ENCODE measurements around the gene IL17REL. TPM values are rescaled to one million over a fixed set of nuclear protein-coding genes. Genes with fewer than 3 reads are reported as not detected.

Gene IL17REL
- total and polyA plus RNA-seq, 3 experiments from 2014 or later: 0.20 to 0.29 TPM; not detected in 1

GRCh38 chr22:50015451-50016307, 3.1 kb upstream of the IL17REL start:
- CTCF ChIA-PET: interaction anchor here (1.3 to 1.7 kb wide), 2 partner anchors 15 to 22 kb away, joined by 4 to 5 read pairs; no protein-coding TSS in a partner anchor
- no peaks in the 10 kb centered on the region for H3K9me3 Mint-ChIP-seq
- POLR2A ChIA-PET: no interaction called here
- peaks cover 6% of the 10 kb centered on the region for H3K27me3 ChIP-seq (ENCODE audit: insufficient read depth, low read length, poor library complexity, severe bottlenecking)
- H3K4me1 ChIP-seq (ENCODE audit: insufficient read depth, low read length): peaks cover 51% of the 10 kb centered on the region
- no peak overlapping the region for H3K27ac ChIP-seq (ENCODE audit: low read depth, low read length)
- no peaks in the 10 kb centered on the region for H3K36me3 ChIP-seq (ENCODE audit: insufficient read depth, low read length)
- no peaks in the 10 kb centered on the region for H3K9me3 ChIP-seq (ENCODE audit: low read length)
- H3K27me3 Mint-ChIP-seq: peaks cover 2 to 4% of the 10 kb centered on the region in 2 donors
- H3K4me3 ChIP-seq (ENCODE audit: low read length): no peak overlapping the region
- peak overlapping the region in 4 of 8 donors; percentile 17 to 88 (median 46) for H3K27ac Mint-ChIP-seq
- peaks cover 0 to 1% (median 0%) of the 10 kb centered on the region in 3 donors for H3K36me3 Mint-ChIP-seq
- no peak for DNase-seq
- peaks cover 7 to 21% (median 19%) of the 10 kb centered on the region in 3 donors for H3K4me1 Mint-ChIP-seq
- peak overlapping the region in 2 of 7 donors; percentile 36 to 65 for H3K4me3 Mint-ChIP-seq

DNA sequence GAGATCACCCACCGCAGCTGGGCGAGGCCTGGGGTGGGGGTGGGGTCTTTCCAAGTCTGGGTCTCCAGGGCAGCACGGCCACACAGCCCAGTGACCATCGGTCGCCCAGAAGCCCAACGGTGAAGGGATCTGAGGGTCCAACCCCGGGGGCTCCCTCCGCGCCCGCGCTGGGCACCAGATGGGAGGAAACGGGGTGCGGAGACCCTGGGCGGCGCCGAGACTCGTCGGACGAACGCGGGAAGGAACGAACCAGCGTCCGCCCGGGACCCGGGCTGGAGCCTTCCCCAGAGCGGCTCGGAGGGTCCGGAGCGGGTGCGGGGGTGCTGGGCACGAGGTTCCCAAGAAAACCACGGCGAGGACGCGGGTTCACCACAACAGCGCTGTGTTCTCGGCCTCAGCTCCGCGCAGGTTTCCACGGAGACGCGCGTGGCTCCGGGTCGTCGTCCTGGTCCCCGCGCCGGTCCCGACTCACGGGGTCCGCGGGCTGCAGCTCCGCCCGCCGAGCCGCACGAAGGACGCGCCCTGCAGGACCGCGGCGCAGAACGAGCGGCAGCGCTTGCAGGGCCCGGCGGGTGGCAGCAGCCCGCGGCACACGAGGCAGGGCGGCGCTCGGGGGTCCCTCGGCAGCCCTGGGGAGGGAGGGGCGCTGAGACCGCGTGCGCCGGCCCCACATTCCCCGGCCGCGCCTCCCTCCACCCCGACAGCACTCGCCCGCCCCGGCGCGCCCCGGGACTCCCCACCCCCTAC, 2.3 kb upstream of the IL17REL start:
- DNase-seq: peak in 2 of 5 donors; percentile 22 to 43
- Histone ChIP-seq H3K27ac (ENCODE audit: low read depth, low read length) (no peak overlapping the region), H3K9me3 (ENCODE audit: low read length) (no peaks in the 10 kb centered on the region), H3K36me3 (ENCODE audit: insufficient read depth, low read length) (no peaks in the 10 kb centered on the region), H3K27me3 (ENCODE audit: insufficient read depth, low read length, poor library complexity, severe bottlenecking) (peaks cover 6% of the 10 kb centered on the region), H3K4me3 (ENCODE audit: low read length) (no peak overlapping the region), H3K4me1 (ENCODE audit: insufficient read depth, low read length) (peaks cover 57% of the 10 kb centered on the region)
- H3K27me3 Mint-ChIP-seq: peaks cover 3 to 5% of the 10 kb centered on the region in 2 donors
- no peak overlapping the region for H3K27ac Mint-ChIP-seq
- H3K36me3 Mint-ChIP-seq: peaks cover 0 to 1% (median 0%) of the 10 kb centered on the region in 3 donors
- ChIA-PET POLR2A (no interaction called here), CTCF (interaction anchor here (1.1 kb wide), 1 partner anchor 16 kb away, joined by 3 read pairs; no protein-coding TSS in a partner anchor)
- H3K9me3 Mint-ChIP-seq: no peaks in the 10 kb centered on the region
- H3K4me1 Mint-ChIP-seq: peaks cover 7 to 23% (median 19%) of the 10 kb centered on the region in 3 donors
- H3K4me3 Mint-ChIP-seq: peak overlapping the region in 1 of 7 donors; percentile 32

DNA sequence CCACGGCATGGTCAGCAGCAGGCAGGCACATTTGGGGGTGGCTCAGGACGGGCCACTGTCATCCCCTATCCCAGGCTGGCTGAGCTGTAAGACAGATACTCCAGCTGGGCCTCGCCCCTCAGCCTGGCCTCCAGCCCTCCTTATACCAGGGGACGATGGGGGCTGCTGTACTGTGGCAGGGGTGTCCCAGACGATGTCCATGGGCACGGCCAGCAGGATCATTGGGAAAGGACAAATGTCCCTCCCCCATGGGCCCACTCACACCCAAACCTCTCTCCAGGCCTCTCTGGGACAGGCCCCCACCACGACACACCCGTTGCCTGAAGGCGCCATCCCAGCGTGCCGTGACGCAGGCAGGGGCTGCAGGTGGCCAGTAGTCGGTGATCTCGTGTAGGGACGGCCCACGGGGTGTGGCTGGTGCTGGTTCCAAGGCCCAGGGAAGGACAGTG, 1.5 kb upstream of the IL17REL start:
- ChIA-PET CTCF (interaction anchor here (1.1 kb wide), 1 partner anchor 16 kb away, joined by 3 read pairs; no protein-coding TSS in a partner anchor), POLR2A (no interaction called here)
- Histone ChIP-seq H3K9me3 (ENCODE audit: low read length) (no peaks in the 10 kb centered on the region), H3K4me3 (ENCODE audit: low read length) (no peak overlapping the region), H3K27ac (ENCODE audit: low read depth, low read length) (no peak overlapping the region), H3K4me1 (ENCODE audit: insufficient read depth, low read length) (peaks cover 49% of the 10 kb centered on the region), H3K27me3 (ENCODE audit: insufficient read depth, low read length, poor library complexity, severe bottlenecking) (peaks cover 6% of the 10 kb centered on the region), H3K36me3 (ENCODE audit: insufficient read depth, low read length) (no peaks in the 10 kb centered on the region)
- H3K4me1 Mint-ChIP-seq: peaks cover 7 to 26% (median 19%) of the 10 kb centered on the region in 3 donors
- H3K27me3 Mint-ChIP-seq: peaks cover 3 to 7% of the 10 kb centered on the region in 2 donors
- no peaks in the 10 kb centered on the region for H3K9me3 Mint-ChIP-seq
- peaks cover 0 to 1% (median 0%) of the 10 kb centered on the region in 3 donors for H3K36me3 Mint-ChIP-seq
- H3K4me3 Mint-ChIP-seq: peak overlapping the region in 6 of 7 donors; percentile 13 to 56 (median 46)
- peak overlapping the region in 3 of 8 donors; percentile 26 to 74 (median 40) for H3K27ac Mint-ChIP-seq
- DNase-seq: peak in 1 of 5 donors; percentile 46

DNA sequence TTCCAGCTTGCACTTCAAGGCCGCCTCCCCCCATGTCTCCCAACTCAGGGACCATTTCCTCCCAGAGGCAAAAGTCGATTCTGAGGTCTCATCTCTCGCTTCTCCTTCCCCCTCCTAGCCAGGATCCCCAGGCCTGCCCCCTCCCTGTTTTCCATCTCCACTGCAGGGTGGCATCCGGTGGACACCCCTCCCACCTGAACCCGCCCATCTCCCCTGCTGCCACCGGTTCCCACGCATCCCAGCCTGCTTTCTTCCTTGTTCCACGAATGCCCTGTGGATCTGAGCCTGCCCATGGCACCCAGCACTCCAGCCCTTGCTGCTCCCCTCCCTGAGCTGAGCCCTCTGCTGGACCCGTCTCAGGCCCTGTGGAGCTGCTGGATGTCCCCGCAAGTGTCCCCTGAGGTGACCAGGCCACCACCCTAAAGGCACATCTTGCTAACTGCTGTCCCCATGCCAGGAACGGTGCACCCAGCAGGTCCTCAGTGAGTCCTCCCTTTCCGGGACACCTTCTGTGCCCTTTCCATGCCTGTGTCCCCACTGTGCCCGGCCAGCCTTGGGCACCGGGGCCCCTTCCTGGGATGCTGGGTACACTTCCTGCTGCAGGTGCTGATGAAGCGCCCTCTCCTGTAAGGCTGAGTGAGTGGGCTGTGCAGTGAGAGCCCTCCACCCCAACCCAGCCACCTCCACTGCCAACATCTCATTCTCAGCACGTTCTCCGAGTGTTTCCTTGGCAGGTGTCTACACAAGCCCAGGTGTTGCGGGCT, 936 bp downstream of the IL17REL start:
- Mint-ChIP-seq H3K4me1 (peaks cover 7 to 27% (median 15%) of the 10 kb centered on the region in 3 donors), H3K4me3 (peak overlapping the region in 6 of 7 donors; percentile 20 to 70 (median 51)), H3K9me3 (no peaks in the 10 kb centered on the region), H3K36me3 (no peaks in the 10 kb centered on the region), H3K27me3 (peaks cover 3 to 7% of the 10 kb centered on the region in 2 donors), H3K27ac (peak overlapping the region in 7 of 8 donors; percentile 27 to 94 (median 77))
- Histone ChIP-seq H3K27ac (ENCODE audit: low read depth, low read length) (no peak overlapping the region), H3K4me3 (ENCODE audit: low read length) (no peak overlapping the region), H3K36me3 (ENCODE audit: insufficient read depth, low read length) (no peaks in the 10 kb centered on the region), H3K4me1 (ENCODE audit: insufficient read depth, low read length) (peaks cover 27% of the 10 kb centered on the region), H3K9me3 (ENCODE audit: low read length) (no peaks in the 10 kb centered on the region), H3K27me3 (ENCODE audit: insufficient read depth, low read length, poor library complexity, severe bottlenecking) (peaks cover 6% of the 10 kb centered on the region)
- CTCF ChIA-PET: no interaction called here
- POLR2A ChIA-PET: no interaction called here
- DNase-seq: no peak

- Histone ChIP-seq H3K27ac (ENCODE audit: low read depth, low read length) (no peak overlapping the region), H3K36me3 (ENCODE audit: insufficient read depth, low read length) (no peaks in the 10 kb centered on the region), H3K9me3 (ENCODE audit: low read length) (no peaks in the 10 kb centered on the region), H3K4me1 (ENCODE audit: insufficient read depth, low read length) (peaks cover 21% of the 10 kb centered on the region), H3K27me3 (ENCODE audit: insufficient read depth, low read length, poor library complexity, severe bottlenecking) (peaks cover 6% of the 10 kb centered on the region), H3K4me3 (ENCODE audit: low read length) (no peak overlapping the region)
- CTCF ChIA-PET: no interaction called here
- POLR2A ChIA-PET: no interaction called here
- Mint-ChIP-seq H3K4me1 (peaks cover 7 to 27% (median 13%) of the 10 kb centered on the region in 3 donors), H3K36me3 (no peaks in the 10 kb centered on the region), H3K9me3 (no peaks in the 10 kb centered on the region), H3K27ac (peak overlapping the region in 6 of 8 donors; percentile 27 to 94 (median 76)), H3K4me3 (peak overlapping the region in 5 of 7 donors; percentile 15 to 70 (median 55)), H3K27me3 (peaks cover 3 to 7% of the 10 kb centered on the region in 2 donors)
- peak; percentile 53 to 78 (median 66) for DNase-seq
Observed at GRCh38 chr22:50010676-50011446, 1.7 kb downstream of the IL17REL start.

GRCh38 chr22:50009765-50010675, 2.5 kb downstream of the IL17REL start:
- no peak for DNase-seq
- POLR2A ChIA-PET: no interaction called here
- CTCF ChIA-PET: no interaction called here

More at GRCh38 chr22:50009765-50010675, 2.5 kb downstream of the IL17REL start:
- no peaks in the 10 kb centered on the region for H3K36me3 Mint-ChIP-seq
- Histone ChIP-seq H3K36me3 (ENCODE audit: insufficient read depth, low read length) (no peaks in the 10 kb centered on the region), H3K9me3 (ENCODE audit: low read length) (no peaks in the 10 kb centered on the region), H3K4me1 (ENCODE audit: insufficient read depth, low read length) (peaks cover 18% of the 10 kb centered on the region), H3K27ac (ENCODE audit: low read depth, low read length) (no peak overlapping the region), H3K4me3 (ENCODE audit: low read length) (no peak overlapping the region), H3K27me3 (ENCODE audit: insufficient read depth, low read length, poor library complexity, severe bottlenecking) (peaks cover 6% of the 10 kb centered on the region)
- H3K27me3 Mint-ChIP-seq: peaks cover 4 to 7% of the 10 kb centered on the region in 2 donors
- H3K27ac Mint-ChIP-seq: peak overlapping the region in 2 of 8 donors; percentile 17 to 64
- H3K4me1 Mint-ChIP-seq: peaks cover 7 to 27% (median 12%) of the 10 kb centered on the region in 3 donors
- no peaks in the 10 kb centered on the region for H3K9me3 Mint-ChIP-seq
- peak overlapping the region in 3 of 7 donors; percentile 41 to 79 (median 68) for H3K4me3 Mint-ChIP-seq
